Measurements from ENCODE around the gene NCS1. TPM values are rescaled to one million over a fixed set of nuclear protein-coding genes. Genes with fewer than 3 reads are reported as not detected.

Gene NCS1
- total and polyA plus RNA-seq, 2 experiments from 2014 or later = 4.7 to 33.0 TPM

GRCh38 chr9:130193531-130194377 is 21.6 kb downstream of the NCS1 start:
- in situ Hi-C loops (cut with MboI) = no loop called here
- no peak for DNase-seq
- Histone ChIP-seq H3K27ac (no peak overlapping the region), H3K36me3 (ENCODE audit: low read depth) (no peaks in the 10 kb centered on the region), H3F3A (ENCODE audit: insufficient read depth) (no peaks in the 10 kb centered on the region), H2AFZ (no peak overlapping the region), H3K9me3 (ENCODE audit: low read depth) (no peaks in the 10 kb centered on the region), H3K4me1 (ENCODE audit: insufficient read depth) (0 out of 2 replicates have a peak, but pooled peaks cover 3% of the 10 kb centered on the region), H3K9ac (no peak overlapping the region), H3K27me3 (replicated peaks; ENCODE audit: insufficient read depth) (no peaks in the 10 kb centered on the region), H3K9me2 (ENCODE audit: insufficient read depth) (no peaks in the 10 kb centered on the region), H3K4me2 (ENCODE audit: unreplicated experiment) (no peak overlapping the region), H3K79me2 (ENCODE audit: insufficient read depth) (peaks cover 99% of the 10 kb centered on the region), H3K4me3 (no peak overlapping the region), H4K20me1 (ENCODE audit: insufficient read depth) (no peaks in the 10 kb centered on the region)
- no peak for TF ChIP-seq EZH2 (IDR thresholded peaks at IDR 0.05; ENCODE audit: insufficient read depth, poor library complexity, severe bottlenecking)
- no peak for TF ChIP-seq EZH2phosphoT487 (IDR thresholded peaks at IDR 0.05; ENCODE audit: insufficient read depth, low read depth)
- 73 to 76% methylated on average over 21 to 27 of the region's 27 CpGs for WGBS, 2 experiments (ENCODE audit: low coverage in 1 of 2, low lambda C conversion rate in 2 of 2, missing lambda C conversion rate in 2 of 2)

- no peak overlapping the region for H3K9ac ChIP-seq
- H3K27me3 ChIP-seq (replicated peaks; ENCODE audit: insufficient read depth) = no peaks in the 10 kb centered on the region
- TF ChIP-seq EZH2phosphoT487 (IDR thresholded peaks at IDR 0.05; ENCODE audit: insufficient read depth, low read depth) (no peak), EZH2 (IDR thresholded peaks at IDR 0.05; ENCODE audit: insufficient read depth, poor library complexity, severe bottlenecking) (no peak)
- peaks cover 97% of the 10 kb centered on the region for H3K79me2 ChIP-seq (ENCODE audit: insufficient read depth)
- peaks cover 3% of the 10 kb centered on the region; the same call in 1 of the 2 replicates for H4K20me1 ChIP-seq (ENCODE audit: insufficient read depth)
- no peaks in the 10 kb centered on the region for H3F3A ChIP-seq (ENCODE audit: insufficient read depth)
- no peaks in the 10 kb centered on the region for H3K9me2 ChIP-seq (ENCODE audit: insufficient read depth)
- H3K27ac ChIP-seq = no peak overlapping the region
- no peak overlapping the region for H3K4me3 ChIP-seq
- H3K9me3 ChIP-seq (ENCODE audit: low read depth) = no peaks in the 10 kb centered on the region
- no peak for DNase-seq
- in situ Hi-C loops (cut with MboI) = no loop called here
- H3K36me3 ChIP-seq (ENCODE audit: low read depth) = no peaks in the 10 kb centered on the region
- WGBS, 2 experiments (ENCODE audit: low coverage in 1 of 2, low lambda C conversion rate in 2 of 2, missing lambda C conversion rate in 2 of 2) = 89 to 91% methylated on average over 8 of the region's 8 CpGs
- H3K4me1 ChIP-seq (ENCODE audit: insufficient read depth) = peaks cover 3% of the 10 kb centered on the region; the same call in 1 of the 2 replicates
- no peak overlapping the region for H2AFZ ChIP-seq
- no peak overlapping the region for H3K4me2 ChIP-seq (ENCODE audit: unreplicated experiment)
Measured at GRCh38 chr9:130194378-130194932, 22.3 kb downstream of the NCS1 start.

GRCh38 chr9:130195638-130196037 is 23.4 kb downstream of the NCS1 start:
- no peaks in the 10 kb centered on the region for H3K36me3 ChIP-seq (ENCODE audit: low read depth)
- in situ Hi-C loops (cut with MboI) = no loop called here

GRCh38 chr9:130196643-130197042 is 24.4 kb downstream of the NCS1 start:
- Histone ChIP-seq H3K79me2 (ENCODE audit: insufficient read depth) (peaks cover 95% of the 10 kb centered on the region), H3K9ac (no peak overlapping the region), H3K27me3 (replicated peaks; ENCODE audit: insufficient read depth) (no peaks in the 10 kb centered on the region), H3F3A (ENCODE audit: insufficient read depth) (no peaks in the 10 kb centered on the region), H3K4me2 (ENCODE audit: unreplicated experiment) (no peak overlapping the region), H3K4me1 (ENCODE audit: insufficient read depth) (peaks cover 7% of the 10 kb centered on the region; the same call in 1 of the 2 replicates), H3K9me2 (ENCODE audit: insufficient read depth) (no peaks in the 10 kb centered on the region), H3K4me3 (no peak overlapping the region), H3K9me3 (ENCODE audit: low read depth) (no peaks in the 10 kb centered on the region), H3K27ac (no peak overlapping the region), H2AFZ (no peak overlapping the region), H4K20me1 (ENCODE audit: insufficient read depth) (peaks cover 8% of the 10 kb centered on the region; the same call in 1 of the 2 replicates), H3K36me3 (ENCODE audit: low read depth) (no peaks in the 10 kb centered on the region)
- TF ChIP-seq EZH2 (IDR thresholded peaks at IDR 0.05; ENCODE audit: insufficient read depth, poor library complexity, severe bottlenecking) (no peak), EZH2phosphoT487 (IDR thresholded peaks at IDR 0.05; ENCODE audit: insufficient read depth, low read depth) (no peak)
- WGBS, 2 experiments (ENCODE audit: low coverage in 1 of 2, low lambda C conversion rate in 2 of 2, missing lambda C conversion rate in 2 of 2) = 66% methylated on average over 5 of the region's 5 CpGs
- DNase-seq = no peak
- in situ Hi-C loops (cut with MboI) = no loop called here

More at GRCh38 chr9:130195638-130196037, 23.4 kb downstream of the NCS1 start:
- DNase-seq = no peak
- 77 to 80% methylated on average over 14 to 15 of the region's 15 CpGs for WGBS, 2 experiments (ENCODE audit: low coverage in 1 of 2, low lambda C conversion rate in 2 of 2, missing lambda C conversion rate in 2 of 2)
- Histone ChIP-seq H4K20me1 (ENCODE audit: insufficient read depth) (peaks cover 8% of the 10 kb centered on the region; the same call in 1 of the 2 replicates), H3F3A (ENCODE audit: insufficient read depth) (no peaks in the 10 kb centered on the region), H3K79me2 (ENCODE audit: insufficient read depth) (peaks cover 99% of the 10 kb centered on the region), H3K4me3 (no peak overlapping the region), H3K4me1 (ENCODE audit: insufficient read depth) (peaks cover 7% of the 10 kb centered on the region; the same call in 1 of the 2 replicates), H3K9me3 (ENCODE audit: low read depth) (no peaks in the 10 kb centered on the region), H3K9ac (no peak overlapping the region), H3K27me3 (replicated peaks; ENCODE audit: insufficient read depth) (no peaks in the 10 kb centered on the region), H3K4me2 (ENCODE audit: unreplicated experiment) (no peak overlapping the region), H3K27ac (no peak overlapping the region), H3K9me2 (ENCODE audit: insufficient read depth) (no peaks in the 10 kb centered on the region), H2AFZ (no peak overlapping the region)
- TF ChIP-seq EZH2phosphoT487 (IDR thresholded peaks at IDR 0.05; ENCODE audit: insufficient read depth, low read depth) = no peak
- no peak for TF ChIP-seq EZH2 (IDR thresholded peaks at IDR 0.05; ENCODE audit: insufficient read depth, poor library complexity, severe bottlenecking)
